Thyroid gland (tissue), 4 donors: ENCODE measurements around the gene ADRB1.

Experiments
- CTCF ChIP-seq, 6 experiments: fragments of 200-600 bp in 3 of 6; fragments of 450-650 bp in 3 of 6; sonication (generic) in 3 of 6; IDR thresholded peaks; one replicate each; pipeline ENCODE4 v1.5.1; 2016 to 2019; ENCODE audit warnings: antibody characterized with exemption in 6 of 6, mild to moderate bottlenecking in 2 of 6, inconsistent platforms in 1 of 6, moderate library complexity in 1 of 6
- POLR2A ChIP-seq, 2 donors: fragments of 450-650 bp; IDR thresholded peaks; one replicate each; pipeline ENCODE4 v1.6.1; 2017; ENCODE audit warnings: antibody characterized with exemption in 2 of 2, mild to moderate bottlenecking in 2 of 2, moderate library complexity in 1 of 2

GRCh38 chr10:114061789-114062188, 18.1 kb downstream of the ADRB1 start:
- no peak for TF ChIP-seq CTCF (IDR thresholded peaks at IDR 0.05)
- TF ChIP-seq POLR2A (IDR thresholded peaks at IDR 0.05): no peak
